ENCODE data around the gene TSGA10IP.

Gene TSGA10IP

GRCh38 chr11:65945430-65945911 lies at the start of gene TSGA10IP:
TSGA10IP (plus strand) TSS chr11:65945480; CDS start chr11:65945676, 196 bp downstream.
- no peak for DNase-seq (ENCODE audit: low read depth, low spot score)

GRCh38 chr11:65895482-65895981 lies 49.7 kb upstream of the TSGA10IP start:
- DNase-seq (ENCODE audit: low read depth, low spot score), result no peak

GRCh38 chr11:65896034-65896999 lies 49.0 kb upstream of the TSGA10IP start:
- no peak for DNase-seq (ENCODE audit: low read depth, low spot score)

GRCh38 chr11:65897020-65897471 lies 48.2 kb upstream of the TSGA10IP start:
- peak; percentile 25 for DNase-seq (ENCODE audit: low read depth, low spot score)

- peak; percentile 32 for DNase-seq (ENCODE audit: low read depth, low spot score)
Measured at GRCh38 chr11:65898656-65899355, 46.5 kb upstream of the TSGA10IP start.

- DNase-seq (ENCODE audit: low read depth, low spot score), result peak; percentile 92
Measured at GRCh38 chr11:65899356-65900124, 45.7 kb upstream of the TSGA10IP start.

GRCh38 chr11:65900125-65900898 lies 45.0 kb upstream of the TSGA10IP start, which contains the start of gene FOSL1:
FOSL1 (minus strand) TSS chr11:65900388; CDS start chr11:65900339, 49 bp downstream.
- DNase-seq (ENCODE audit: low read depth, low spot score), result peak; percentile 98

- no peak for DNase-seq (ENCODE audit: low read depth, low spot score)
Measured at GRCh38 chr11:65900899-65901180, 44.4 kb upstream of the TSGA10IP start.

GRCh38 chr11:65903068-65903481 lies 42.2 kb upstream of the TSGA10IP start:
- DNase-seq (ENCODE audit: low read depth, low spot score), result peak; percentile 93

- no peak for DNase-seq (ENCODE audit: low read depth, low spot score)
Measured at GRCh38 chr11:65903715-65904114, 41.6 kb upstream of the TSGA10IP start.

GRCh38 chr11:65906602-65907001 lies 38.7 kb upstream of the TSGA10IP start:
- no peak for DNase-seq (ENCODE audit: low read depth, low spot score)

- no peak for DNase-seq (ENCODE audit: low read depth, low spot score)
Measured at GRCh38 chr11:65907878-65908277, 37.4 kb upstream of the TSGA10IP start.

- DNase-seq (ENCODE audit: low read depth, low spot score), result peak; percentile 73
Measured at GRCh38 chr11:65911682-65912568, 33.4 kb upstream of the TSGA10IP start.

GRCh38 chr11:65912845-65913244 lies 32.4 kb upstream of the TSGA10IP start:
- peak; percentile 61 for DNase-seq (ENCODE audit: low read depth, low spot score)

GRCh38 chr11:65915101-65915820 lies 30.0 kb upstream of the TSGA10IP start:
- no peak for DNase-seq (ENCODE audit: low read depth, low spot score)

GRCh38 chr11:65915821-65916251 lies 29.4 kb upstream of the TSGA10IP start:
- DNase-seq (ENCODE audit: low read depth, low spot score), result peak; percentile 98

GRCh38 chr11:65916391-65916790 lies 28.9 kb upstream of the TSGA10IP start:
- no peak for DNase-seq (ENCODE audit: low read depth, low spot score)

- no peak for DNase-seq (ENCODE audit: low read depth, low spot score)
Measured at GRCh38 chr11:65917077-65917433, 28.2 kb upstream of the TSGA10IP start.
